Stimulated activated CD8-positive, alpha-beta memory T cell treated with anti-CD3 and anti-CD28 coated beads, Interleukin-15, amount 100 ng/mL, for 24 hours (primary cell): Measurements from ENCODE around the gene TFAP2A.

Experiments
- DNase-seq: peaks from one replicate; pipeline ENCODE4 v3.0.0-alpha.2; 2020; ENCODE audit warnings: low read depth

The TFAP2A gene

GRCh38 chr6:10414756-10415616 lies at the start of gene TFAP2A:
TFAP2A (minus strand) TSS chr6:10415074; CDS start chr6:10414991, 83 bp downstream.
- no peak for DNase-seq

GRCh38 chr6:10463491-10464481 lies 48.9 kb upstream of the TFAP2A start:
- no peak for DNase-seq

GRCh38 chr6:10463040-10463439 lies 48.2 kb upstream of the TFAP2A start:
- no peak for DNase-seq

- no peak for DNase-seq
Measured at GRCh38 chr6:10461850-10462249, 47.0 kb upstream of the TFAP2A start.

GRCh38 chr6:10460096-10460495 lies 45.2 kb upstream of the TFAP2A start:
- DNase-seq: no peak

GRCh38 chr6:10458287-10458686 lies 43.4 kb upstream of the TFAP2A start:
- DNase-seq: no peak

GRCh38 chr6:10453596-10453995 lies 38.7 kb upstream of the TFAP2A start:
- no peak for DNase-seq

- no peak for DNase-seq
Measured at GRCh38 chr6:10451828-10452509, 37.1 kb upstream of the TFAP2A start.

GRCh38 chr6:10451394-10451793 lies 36.5 kb upstream of the TFAP2A start:
- no peak for DNase-seq

GRCh38 chr6:10449751-10450150 lies 34.9 kb upstream of the TFAP2A start:
- no peak for DNase-seq

GRCh38 chr6:10448096-10448495 lies 33.2 kb upstream of the TFAP2A start:
- DNase-seq: no peak

- DNase-seq: no peak
Measured at GRCh38 chr6:10446548-10446947, 31.7 kb upstream of the TFAP2A start.

- DNase-seq: no peak
Measured at GRCh38 chr6:10441655-10442009, 26.8 kb upstream of the TFAP2A start.

- DNase-seq: no peak
Measured at GRCh38 chr6:10441004-10441654, 26.3 kb upstream of the TFAP2A start.

- no peak for DNase-seq
Measured at GRCh38 chr6:10437891-10438290, 23.0 kb upstream of the TFAP2A start.

GRCh38 chr6:10434235-10434634 lies 19.4 kb upstream of the TFAP2A start:
- DNase-seq: no peak

GRCh38 chr6:10433322-10433721 lies 18.4 kb upstream of the TFAP2A start:
- DNase-seq: no peak

- DNase-seq: no peak
Measured at GRCh38 chr6:10431423-10432164, 16.7 kb upstream of the TFAP2A start.

- DNase-seq: no peak
Measured at GRCh38 chr6:10429638-10430427, 15.0 kb upstream of the TFAP2A start.

- DNase-seq: no peak
Measured at GRCh38 chr6:10426781-10427279, 12.0 kb upstream of the TFAP2A start.
